Smooth muscle cell (in vitro differentiated cells): ENCODE results near the gene COL12A1. TPM values are rescaled to one million over a fixed set of nuclear protein-coding genes. Genes with fewer than 3 reads are reported as not detected.

Source experiments
- DNase-seq: peaks from one replicate; lab custom pipeline; 2025; ENCODE audit not compliant: unreplicated experiment; lab: John Stamatoyannopoulos, UW
- H2AFZ ChIP-seq: fragments of 200-600 bp; sonication (generic); 2 replicates; pipeline ENCODE4 v1.6.0; 2016; ENCODE audit warnings: antibody characterized with exemption, low read depth, mild to moderate bottlenecking
- H3F3A ChIP-seq: fragments of 200-600 bp; sonication (generic); 2 replicates; pipeline ENCODE4 v1.6.0; 2017; ENCODE audit warnings: antibody characterized with exemption, low read depth
- H3K27ac ChIP-seq: fragments of 200-600 bp; sonication (generic); 2 replicates; pipeline ENCODE4 v1.5.1; 2016; ENCODE audit warnings: low read depth, mild to moderate bottlenecking
- H3K27me3 ChIP-seq: fragments of 200-600 bp; sonication (generic); 2 replicates; pipeline ENCODE4 v1.6.1; 2016; ENCODE audit warnings: low read depth, mild to moderate bottlenecking
- H3K36me3 ChIP-seq: fragments of 200-600 bp; sonication (generic); 2 replicates; pipeline ENCODE4 v1.5.1; 2016; ENCODE audit warnings: low read depth
- H3K4me1 ChIP-seq: fragments of 200-600 bp; sonication (generic); 2 replicates; pipeline ENCODE4 v1.5.1; 2016; ENCODE audit warnings: low read depth
- H3K4me2 ChIP-seq: fragments of 200-600 bp; sonication (generic); 2 replicates; pipeline ENCODE4 v1.6.0; 2016; ENCODE audit warnings: mild to moderate bottlenecking
- H3K4me3 ChIP-seq: fragments of 200-600 bp; sonication (generic); 2 replicates; pipeline ENCODE4 v1.5.1; 2016; ENCODE audit warnings: mild to moderate bottlenecking
- H3K79me2 ChIP-seq: fragments of 200-600 bp; sonication (generic); 2 replicates; pipeline ENCODE4 v1.6.0; 2016; ENCODE audit warnings: low read depth, mild to moderate bottlenecking
- H3K9ac ChIP-seq: fragments of 200-600 bp; sonication (generic); 2 replicates; pipeline ENCODE4 v1.6.0; 2016; ENCODE audit warnings: low read depth
- H3K9me3 ChIP-seq: fragments of 200-600 bp; sonication (generic); replicated peaks from 2 replicates; pipeline ENCODE4 v1.5.1; 2016; ENCODE audit warnings: low read depth
- H4K20me1 ChIP-seq: fragments of 200-600 bp; sonication (generic); 2 replicates; pipeline ENCODE4 v1.6.0; 2016; ENCODE audit warnings: low read depth
- CTCF ChIP-seq: fragments of 200-600 bp; sonication (generic); IDR thresholded peaks from 2 replicates; pipeline ENCODE4 v1.5.1; 2017; ENCODE audit warnings: borderline replicate concordance, mild to moderate bottlenecking, antibody characterized with exemption; ENCODE audit not compliant: insufficient read depth, poor library complexity, severe bottlenecking
- WGBS: methylation state at CpG from one replicate; pipeline ENCODE4 v1.1.7; 2016; ENCODE audit warnings: low lambda C conversion rate; 5-methylcytosine and 5-hydroxymethylcytosine counted together
- polyA plus RNA-seq: library from polyadenylated mRNA; unstranded; fragments of >200 nt; fragmentation: Nextera tagmentation; extraction: Ambion mirVana; gene quantifications from 2 replicates; pipeline ENCODE4 v1.2.1, GENCODE V29; 2016
- total RNA-seq: library from RNA; depleted of rRNA; stranded (reverse); fragments of >200 nt; gene quantifications from 2 replicates; pipeline ENCODE4 v1.2.3, GENCODE V29; 2014

The COL12A1 gene
- total and polyA plus RNA-seq, 2 experiments from 2014 or later = 44.2 to 154 TPM

- Histone ChIP-seq H3K9ac (no peak overlapping the region), H3K4me2 (peak overlapping the region; percentile 63), H4K20me1 (no peaks in the 10 kb centered on the region), H3K4me3 (peak overlapping the region; percentile 2), H3F3A (no peaks in the 10 kb centered on the region), H3K79me2 (no peaks in the 10 kb centered on the region), H3K27me3 (no peaks in the 10 kb centered on the region), H3K27ac (peak overlapping the region; percentile 46), H2AFZ (no peak overlapping the region), H3K9me3 (no peaks in the 10 kb centered on the region), H3K36me3 (no peaks in the 10 kb centered on the region), H3K4me1 (peaks cover 4% of the 10 kb centered on the region)
- TF ChIP-seq CTCF = no peak
- WGBS = 4% methylated on average over 5 of the region's 5 CpGs
- no peak for DNase-seq
Observed at GRCh38 chr6:75098709-75099108, 107.1 kb downstream of the COL12A1 start.

GRCh38 chr6:75096966-75097365 is 108.9 kb downstream of the COL12A1 start:
- H3K27me3 ChIP-seq = no peaks in the 10 kb centered on the region
- WGBS = 86% methylated on average over 4 of the region's 4 CpGs
- peaks cover 4% of the 10 kb centered on the region for H3K4me1 ChIP-seq
- DNase-seq = no peak
- TF ChIP-seq CTCF = no peak
- H2AFZ ChIP-seq = no peak overlapping the region
- H4K20me1 ChIP-seq = no peaks in the 10 kb centered on the region
- no peak overlapping the region for H3K4me3 ChIP-seq
- H3K9me3 ChIP-seq = no peaks in the 10 kb centered on the region
- H3K4me2 ChIP-seq = no peak overlapping the region
- H3K9ac ChIP-seq = no peak overlapping the region
- no peaks in the 10 kb centered on the region for H3K79me2 ChIP-seq
- H3F3A ChIP-seq = no peaks in the 10 kb centered on the region
- no peak overlapping the region for H3K27ac ChIP-seq
- H3K36me3 ChIP-seq = no peaks in the 10 kb centered on the region

- no peaks in the 10 kb centered on the region for H4K20me1 ChIP-seq
- H2AFZ ChIP-seq = no peak overlapping the region
- H3K27ac ChIP-seq = peak overlapping the region; percentile 79
- peaks cover 4% of the 10 kb centered on the region for H3K4me1 ChIP-seq
- H3K36me3 ChIP-seq = no peaks in the 10 kb centered on the region
- H3K79me2 ChIP-seq = no peaks in the 10 kb centered on the region
- no peaks in the 10 kb centered on the region for H3K9me3 ChIP-seq
- H3K9ac ChIP-seq = no peak overlapping the region
- no peak for TF ChIP-seq CTCF
- DNase-seq = no peak
- H3K27me3 ChIP-seq = no peaks in the 10 kb centered on the region
- H3K4me3 ChIP-seq = no peak overlapping the region
- H3K4me2 ChIP-seq = peak overlapping the region; percentile 21
- 32% methylated on average over 5 of the region's 5 CpGs for WGBS
- H3F3A ChIP-seq = no peaks in the 10 kb centered on the region
Observed at GRCh38 chr6:75094614-75095200, 111.1 kb downstream of the COL12A1 start.
